DMS114 treated with DMSO at 0.1 percent for 48 hours (cell line): ENCODE data around the gene HERPUD1.
"Not testable (repeated sequence)": the region's sequence is repeated elsewhere in the genome, so short reads cannot be mapped to it uniquely, and the experiment has no call there.

ENCODE experiments used
- DNase-seq: peaks from one replicate; lab custom pipeline; 2025; ENCODE audit not compliant: unreplicated experiment; lab: John Stamatoyannopoulos, UW

HERPUD1 gene

DNA sequence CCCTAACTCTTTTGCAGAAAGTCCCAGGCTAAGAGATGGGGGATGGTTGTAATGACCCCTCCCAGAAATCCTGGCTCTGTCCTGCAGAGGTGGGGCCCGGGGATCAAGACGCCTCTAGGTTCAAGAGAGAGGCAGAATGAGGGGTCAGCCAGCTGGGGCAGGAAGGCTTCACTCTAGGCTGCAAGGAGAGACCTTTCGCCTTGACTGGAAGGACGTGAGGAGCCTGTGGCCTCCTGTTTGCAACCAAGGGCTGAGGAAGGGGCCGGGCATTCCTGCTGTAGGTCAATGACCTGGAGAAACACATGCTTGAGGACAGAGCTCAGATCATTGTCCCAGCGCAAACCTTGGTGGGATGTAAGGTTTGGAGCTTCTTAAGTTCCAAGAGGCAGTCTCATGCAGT is 21.1 kb downstream of the HERPUD1 start:
- no peak for DNase-seq

- DNase-seq: no peak
Measured at GRCh38 chr16:56956076-56956475, 24.1 kb downstream of the HERPUD1 start.

GRCh38 chr16:56956756-56957155 is 24.8 kb downstream of the HERPUD1 start:
- DNase-seq: no peak

- DNase-seq: no peak
Measured at GRCh38 chr16:56960681-56961281, 28.8 kb downstream of the HERPUD1 start.

- DNase-seq: no peak
Measured at GRCh38 chr16:56961386-56961785, 29.4 kb downstream of the HERPUD1 start.

DNA sequence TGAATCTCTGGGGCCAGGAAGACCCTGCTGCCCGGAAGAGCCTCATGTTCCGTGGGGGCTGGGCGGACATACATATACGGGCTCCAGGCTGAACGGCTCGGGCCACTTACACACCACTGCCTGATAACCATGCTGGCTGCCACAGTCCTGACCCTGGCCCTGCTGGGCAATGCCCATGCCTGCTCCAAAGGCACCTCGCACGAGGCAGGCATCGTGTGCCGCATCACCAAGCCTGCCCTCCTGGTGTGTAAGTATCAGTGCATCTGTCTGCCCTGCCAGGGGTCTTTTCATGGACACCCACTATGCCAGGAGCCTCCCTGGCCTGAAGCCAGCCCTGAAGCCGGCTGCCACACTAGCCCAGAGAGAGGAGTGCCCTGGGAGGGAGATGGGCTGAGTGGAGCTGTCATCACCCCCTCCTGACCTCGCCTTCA is 29.9 kb downstream of the HERPUD1 start, which contains the start of gene CETP:
TSS of gene CETP (plus strand) at position 100 of the 431 bp plus-strand sequence. CDS start at position 130, 30 bp downstream.
- no peak for DNase-seq

DNA sequence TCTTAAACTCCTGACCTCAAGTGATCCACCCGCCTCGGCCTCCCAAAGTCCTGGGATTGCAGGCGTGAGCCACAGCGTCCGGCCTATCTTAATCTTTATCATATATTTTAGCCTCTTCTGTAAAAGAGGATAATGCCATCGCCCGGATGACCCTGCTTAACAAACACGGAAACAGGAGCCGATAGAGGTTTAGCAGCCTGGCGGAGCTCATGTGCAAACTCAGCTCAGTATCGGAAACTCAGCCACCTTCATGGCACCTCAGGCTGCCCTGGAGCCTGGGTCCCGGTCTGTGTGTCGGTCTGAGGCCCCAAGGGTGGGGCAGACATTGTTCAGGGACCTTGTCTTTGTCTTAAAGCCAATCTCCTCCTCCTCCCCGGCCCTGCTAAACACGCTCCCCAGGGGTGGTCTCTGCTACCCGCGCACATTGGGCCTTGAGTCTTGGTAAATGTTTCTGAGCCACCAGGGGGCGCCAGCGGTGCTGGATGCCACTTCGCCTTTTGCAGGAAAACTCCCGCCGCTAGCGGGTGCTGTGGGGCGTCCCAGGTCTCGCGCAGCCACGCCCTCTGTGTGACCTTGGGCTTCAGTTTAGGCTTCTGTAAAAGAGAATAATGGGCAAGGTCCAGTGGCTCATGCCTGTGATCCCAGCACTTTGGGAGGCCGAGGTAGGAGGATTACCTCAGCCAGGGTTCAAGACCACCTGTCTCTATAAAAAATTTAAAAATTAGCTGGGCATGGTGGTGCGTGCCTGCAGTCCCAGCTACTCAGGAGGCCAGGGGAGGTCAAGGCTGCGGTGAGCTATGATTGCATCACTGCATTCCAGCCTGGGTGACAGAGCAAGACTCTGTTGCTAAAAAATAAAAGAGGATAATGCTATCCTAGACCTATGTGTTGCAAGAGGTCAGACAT is 32.6 kb downstream of the HERPUD1 start:
- DNase-seq: no peak

- no peak for DNase-seq
Measured at GRCh38 chr16:56965149-56966092, 33.5 kb downstream of the HERPUD1 start.

GRCh38 chr16:56966093-56966475 is 34.1 kb downstream of the HERPUD1 start:
- DNase-seq: no peak

- no peak for DNase-seq
Measured at GRCh38 chr16:56967733-56968132, 35.8 kb downstream of the HERPUD1 start.

GRCh38 chr16:56969769-56970168 is 37.8 kb downstream of the HERPUD1 start:
- no peak for DNase-seq

GRCh38 chr16:56970934-56971767 is 39.2 kb downstream of the HERPUD1 start:
- DNase-seq: no peak

GRCh38 chr16:56971768-56972043 is 39.8 kb downstream of the HERPUD1 start:
- no peak for DNase-seq

DNA sequence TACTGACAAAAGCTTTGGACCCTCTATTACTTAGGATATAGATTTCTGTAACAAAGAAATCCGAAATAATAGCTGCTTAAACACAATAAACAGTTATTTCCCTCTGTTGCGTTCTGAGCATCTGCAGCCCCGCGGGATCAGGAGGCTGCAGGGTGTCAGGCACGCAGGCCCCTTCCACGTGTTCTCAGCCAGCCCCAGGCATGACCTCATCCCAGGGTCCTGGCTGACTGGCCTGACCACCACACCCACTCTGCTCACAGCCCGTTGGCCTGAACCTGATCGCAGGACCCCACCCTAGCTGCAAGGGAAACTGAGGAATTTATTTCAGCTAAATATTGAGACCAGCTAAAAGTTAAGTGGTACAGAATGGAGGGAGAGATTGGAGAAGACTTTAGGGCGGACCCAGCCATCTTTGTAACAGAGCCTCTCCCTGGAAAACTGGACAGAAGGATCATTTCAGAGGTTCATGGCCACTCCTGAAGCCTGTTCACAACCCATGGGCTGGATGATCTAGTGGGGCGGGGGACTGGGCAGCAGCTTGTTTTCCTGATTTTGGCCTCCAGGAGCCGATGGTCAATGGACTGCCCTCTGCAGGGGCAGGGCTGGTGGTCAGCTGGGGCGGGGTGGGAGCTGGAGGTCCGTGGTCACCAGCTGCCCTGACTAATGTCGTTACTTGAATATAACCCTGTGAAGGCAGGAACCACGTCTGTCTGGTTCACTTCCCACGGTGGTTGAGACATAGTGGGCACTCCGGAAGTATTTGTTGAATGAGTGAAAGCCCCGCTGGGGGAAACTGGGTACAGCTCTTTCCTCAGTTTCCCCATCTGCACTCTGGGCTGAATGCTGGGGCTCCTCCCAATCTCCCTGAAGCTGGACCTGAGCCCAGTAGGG is 40.7 kb downstream of the HERPUD1 start:
- no peak for DNase-seq

DNA sequence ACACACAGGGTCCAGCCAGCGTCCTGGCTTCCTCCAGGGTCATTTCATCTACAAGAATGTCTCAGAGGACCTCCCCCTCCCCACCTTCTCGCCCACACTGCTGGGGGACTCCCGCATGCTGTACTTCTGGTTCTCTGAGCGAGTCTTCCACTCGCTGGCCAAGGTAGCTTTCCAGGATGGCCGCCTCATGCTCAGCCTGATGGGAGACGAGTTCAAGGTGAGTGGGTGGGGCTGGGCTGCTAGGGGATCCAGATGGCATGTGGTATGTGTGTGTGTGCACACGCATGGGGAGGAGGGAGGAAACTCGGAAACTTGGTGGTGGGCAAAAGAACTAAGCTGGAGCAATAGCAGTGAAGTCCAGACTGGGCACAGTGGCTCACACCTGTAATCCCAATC is 41.4 kb downstream of the HERPUD1 start:
- DNase-seq: no peak

GRCh38 chr16:56973899-56974298 is 42.0 kb downstream of the HERPUD1 start:
- not testable (repeated sequence) for DNase-seq

DNA sequence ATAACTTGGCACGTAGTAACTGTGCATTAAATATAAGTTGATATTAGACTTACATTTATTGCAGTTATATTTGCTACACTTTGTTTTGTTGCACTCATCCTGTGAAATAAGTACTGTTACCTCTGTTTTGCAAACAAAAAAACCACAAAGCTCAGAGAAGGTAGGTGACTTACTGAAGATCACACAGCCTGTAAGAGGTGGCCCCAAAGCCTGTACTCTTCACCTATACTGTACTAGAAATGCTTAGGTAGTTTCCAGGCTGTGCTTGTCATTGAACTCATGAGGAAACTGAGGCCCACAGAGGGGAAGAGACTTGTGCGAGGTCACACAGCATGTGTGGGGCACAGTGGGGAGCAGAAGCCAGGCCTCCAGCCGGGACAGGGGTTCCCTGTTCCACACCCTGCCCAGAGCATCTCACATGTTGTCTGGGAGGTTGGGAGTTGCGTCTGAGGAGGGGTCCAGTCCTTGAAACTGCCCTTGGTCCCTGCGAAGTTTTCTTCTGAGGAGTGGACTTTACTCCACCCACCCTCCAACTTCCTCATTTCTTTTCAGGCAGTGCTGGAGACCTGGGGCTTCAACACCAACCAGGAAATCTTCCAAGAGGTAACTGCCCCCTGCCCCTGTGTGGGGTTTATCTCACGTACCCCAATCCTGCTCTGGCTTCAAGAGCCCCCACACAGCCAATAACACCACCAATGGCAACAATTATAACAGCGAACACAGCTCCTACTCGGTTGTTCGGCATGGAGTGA is 42.8 kb downstream of the HERPUD1 start:
- DNase-seq: no peak

DNA sequence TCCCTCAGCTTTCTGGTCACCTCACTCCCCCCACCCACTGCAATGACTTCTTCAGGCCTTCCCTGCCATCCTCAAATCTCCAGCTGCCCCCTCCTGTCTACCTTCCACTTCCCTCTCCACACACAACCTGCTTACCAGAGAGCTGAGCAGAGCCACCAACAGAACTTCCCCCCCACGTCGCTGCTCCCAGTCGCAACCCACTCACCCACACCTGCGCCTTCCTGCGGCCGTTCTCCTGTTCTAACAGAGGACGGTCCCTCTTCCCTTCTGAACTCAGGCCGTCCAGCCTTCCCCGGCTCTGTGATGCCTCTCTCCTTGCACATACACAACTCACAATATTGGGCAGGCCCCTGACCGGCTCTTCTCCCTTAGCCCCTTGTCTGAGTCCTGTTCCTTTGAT is 43.8 kb downstream of the HERPUD1 start:
- DNase-seq: no peak

- DNase-seq: no peak
Measured at GRCh38 chr16:56977216-56977615, 45.3 kb downstream of the HERPUD1 start.
